Neural crest cell (in vitro differentiated cells): ENCODE measurements around the gene SIRT5. TPM values are rescaled to one million over a fixed set of nuclear protein-coding genes. Genes with fewer than 3 reads are reported as not detected.

Source experiments
- DNase-seq: peaks from one replicate; pipeline ENCODE4 v3.0.0; 2021; ENCODE audit warnings: low read depth, mixed read lengths, low spot score
- H3K27ac Mint-ChIP-seq: one replicate; pipeline ENCODE4 v1.8.0; 2021; ENCODE audit warnings: mild to moderate bottlenecking, mixed read lengths; ENCODE audit not compliant: unreplicated experiment
- H3K27me3 Mint-ChIP-seq: 2 replicates; pipeline ENCODE4 v1.8.0; 2021; ENCODE audit warnings: low read depth, mild to moderate bottlenecking, mixed read lengths
- H3K36me3 Mint-ChIP-seq: 2 replicates; pipeline ENCODE4 v1.8.0; 2021; ENCODE audit warnings: low read depth, mild to moderate bottlenecking, mixed read lengths
- H3K4me1 Mint-ChIP-seq: 2 replicates; pipeline ENCODE4 v1.8.0; 2021; ENCODE audit warnings: mixed read lengths
- H3K4me3 Mint-ChIP-seq: one replicate; pipeline ENCODE4 v1.8.0; 2021; ENCODE audit warnings: mild to moderate bottlenecking, mixed read lengths
- H3K9me3 Mint-ChIP-seq: 2 replicates; pipeline ENCODE4 v1.8.0; 2021; ENCODE audit warnings: mixed read lengths
- CTCF ChIP-seq: fragments of 200-600 bp; sonication (generic); conservative IDR thresholded peaks from 2 replicates; pipeline ENCODE4 v1.5.0; 2021; ENCODE audit warnings: antibody characterized with exemption, mild to moderate bottlenecking
- total RNA-seq: library from RNA; stranded (reverse); gene quantifications from 2 replicates; pipeline ENCODE4 v1.2.1, GENCODE V29; 2021

Gene SIRT5
- total RNA-seq, 1 donor from 2014 or later, result 8.8 TPM

- DNase-seq, result no peak
- Mint-ChIP-seq H3K4me1 (peaks cover 5% of the 10 kb centered on the region), H3K4me3 (no peak overlapping the region), H3K9me3 (no peaks in the 10 kb centered on the region), H3K27me3 (no peaks in the 10 kb centered on the region), H3K36me3 (no peaks in the 10 kb centered on the region), H3K27ac (no peak overlapping the region)
- TF ChIP-seq CTCF, result no peak
Observed at GRCh38 chr6:13528232-13528631, 46.2 kb upstream of the SIRT5 start.

GRCh38 chr6:13528777-13529343, 45.5 kb upstream of the SIRT5 start:
- H3K36me3 Mint-ChIP-seq, result no peaks in the 10 kb centered on the region
- H3K9me3 Mint-ChIP-seq, result no peaks in the 10 kb centered on the region
- TF ChIP-seq CTCF, result no peak
- H3K27ac Mint-ChIP-seq, result no peak overlapping the region
- H3K4me3 Mint-ChIP-seq, result no peak overlapping the region
- DNase-seq, result no peak
- no peaks in the 10 kb centered on the region for H3K27me3 Mint-ChIP-seq
- peaks cover 5% of the 10 kb centered on the region for H3K4me1 Mint-ChIP-seq

GRCh38 chr6:13531956-13532355, 42.4 kb upstream of the SIRT5 start:
- TF ChIP-seq CTCF, result no peak
- Mint-ChIP-seq H3K4me3 (no peak overlapping the region), H3K4me1 (peaks cover 5% of the 10 kb centered on the region), H3K27ac (no peak overlapping the region), H3K36me3 (no peaks in the 10 kb centered on the region), H3K27me3 (no peaks in the 10 kb centered on the region), H3K9me3 (no peaks in the 10 kb centered on the region)
- no peak for DNase-seq

- Mint-ChIP-seq H3K4me3 (no peak overlapping the region), H3K27ac (no peak overlapping the region), H3K9me3 (no peaks in the 10 kb centered on the region), H3K27me3 (no peaks in the 10 kb centered on the region), H3K4me1 (peaks cover 3% of the 10 kb centered on the region), H3K36me3 (no peaks in the 10 kb centered on the region)
- no peak for TF ChIP-seq CTCF
- DNase-seq, result no peak
Observed at GRCh38 chr6:13534536-13534935, 39.9 kb upstream of the SIRT5 start.

- no peak for TF ChIP-seq CTCF
- no peaks in the 10 kb centered on the region for H3K27me3 Mint-ChIP-seq
- DNase-seq, result no peak
- H3K36me3 Mint-ChIP-seq, result no peaks in the 10 kb centered on the region
- no peaks in the 10 kb centered on the region for H3K4me1 Mint-ChIP-seq
- H3K4me3 Mint-ChIP-seq, result no peak overlapping the region
- H3K9me3 Mint-ChIP-seq, result no peaks in the 10 kb centered on the region
- no peak overlapping the region for H3K27ac Mint-ChIP-seq
Observed at GRCh38 chr6:13535306-13535705, 39.1 kb upstream of the SIRT5 start.
